ENCODE data around the gene SYT13.
A peak's percentile ranks its signal among the peaks of the same experiment; 100 is the strongest.
"Not testable (repeated sequence)": the region's sequence is repeated elsewhere in the genome, so short reads cannot be mapped to it uniquely, and the experiment has no call there.

The SYT13 gene

DNA sequence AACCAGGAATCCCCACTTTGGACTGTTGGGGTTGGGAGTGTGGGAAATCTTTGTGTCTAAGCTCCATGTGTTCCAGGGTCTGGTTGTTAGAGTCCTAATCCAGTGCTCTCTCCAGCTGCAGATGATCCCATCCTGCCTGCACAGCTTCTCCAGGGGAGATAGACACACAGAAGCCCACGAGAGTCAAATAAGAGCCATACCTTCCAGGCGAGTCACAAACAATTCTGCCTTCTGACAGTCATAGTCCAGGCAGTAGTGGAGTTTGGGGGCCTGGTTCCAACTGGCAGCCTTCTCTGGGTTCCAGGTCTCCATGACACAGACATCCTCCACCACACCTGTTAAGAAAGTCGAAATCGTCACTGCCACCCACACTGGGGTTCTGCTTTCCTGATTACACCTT is 32.1 kb downstream of the SYT13 start:
- in situ Hi-C loops (cut with HindIII; ENCODE audit: low sequenced_read_pairs): no loop called here
- H3K4me3 ChIP-seq (ENCODE audit: low read depth, low read length): no peak overlapping the region
- DNase-seq (ENCODE audit: low read depth): no peak
- TF ChIP-seq, protein P1, sequence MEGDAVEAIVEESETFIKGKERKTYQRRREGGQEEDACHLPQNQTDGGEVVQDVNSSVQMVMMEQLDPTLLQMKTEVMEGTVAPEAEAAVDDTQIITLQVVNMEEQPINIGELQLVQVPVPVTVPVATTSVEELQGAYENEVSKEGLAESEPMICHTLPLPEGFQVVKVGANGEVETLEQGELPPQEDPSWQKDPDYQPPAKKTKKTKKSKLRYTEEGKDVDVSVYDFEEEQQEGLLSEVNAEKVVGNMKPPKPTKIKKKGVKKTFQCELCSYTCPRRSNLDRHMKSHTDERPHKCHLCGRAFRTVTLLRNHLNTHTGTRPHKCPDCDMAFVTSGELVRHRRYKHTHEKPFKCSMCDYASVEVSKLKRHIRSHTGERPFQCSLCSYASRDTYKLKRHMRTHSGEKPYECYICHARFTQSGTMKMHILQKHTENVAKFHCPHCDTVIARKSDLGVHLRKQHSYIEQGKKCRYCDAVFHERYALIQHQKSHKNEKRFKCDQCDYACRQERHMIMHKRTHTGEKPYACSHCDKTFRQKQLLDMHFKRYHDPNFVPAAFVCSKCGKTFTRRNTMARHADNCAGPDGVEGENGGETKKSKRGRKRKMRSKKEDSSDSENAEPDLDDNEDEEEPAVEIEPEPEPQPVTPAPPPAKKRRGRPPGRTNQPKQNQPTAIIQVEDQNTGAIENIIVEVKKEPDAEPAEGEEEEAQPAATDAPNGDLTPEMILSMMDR (IDR thresholded peaks at IDR 0.05; ENCODE audit: low read depth, low read length, missing control alignments): no peak

DNA sequence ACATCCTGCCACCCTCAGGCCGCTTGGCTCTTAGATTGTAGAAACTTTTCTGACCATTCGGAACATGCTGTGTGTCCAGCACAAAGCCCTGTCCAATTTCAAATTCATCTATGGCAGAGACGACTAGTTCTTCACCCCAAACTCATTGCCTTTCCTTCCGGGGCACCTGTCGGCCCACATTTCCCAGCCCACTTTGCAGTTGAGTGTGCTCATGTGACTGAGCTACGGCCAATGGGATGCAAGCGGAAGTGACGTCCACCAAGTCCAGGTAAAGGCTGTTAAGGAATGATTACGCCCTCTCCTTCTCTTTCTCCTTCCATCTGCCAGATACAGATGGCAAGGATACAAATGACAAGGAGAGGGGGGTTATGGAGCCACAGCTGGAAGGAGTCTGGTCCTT is 32.5 kb downstream of the SYT13 start:
- no peak for DNase-seq (ENCODE audit: low read depth)
- in situ Hi-C loops (cut with HindIII; ENCODE audit: low sequenced_read_pairs): no loop called here
- H3K4me3 ChIP-seq (ENCODE audit: low read depth, low read length): no peak overlapping the region
- TF ChIP-seq, protein P1 (IDR thresholded peaks at IDR 0.05; ENCODE audit: low read depth, low read length, missing control alignments): no peak

DNA sequence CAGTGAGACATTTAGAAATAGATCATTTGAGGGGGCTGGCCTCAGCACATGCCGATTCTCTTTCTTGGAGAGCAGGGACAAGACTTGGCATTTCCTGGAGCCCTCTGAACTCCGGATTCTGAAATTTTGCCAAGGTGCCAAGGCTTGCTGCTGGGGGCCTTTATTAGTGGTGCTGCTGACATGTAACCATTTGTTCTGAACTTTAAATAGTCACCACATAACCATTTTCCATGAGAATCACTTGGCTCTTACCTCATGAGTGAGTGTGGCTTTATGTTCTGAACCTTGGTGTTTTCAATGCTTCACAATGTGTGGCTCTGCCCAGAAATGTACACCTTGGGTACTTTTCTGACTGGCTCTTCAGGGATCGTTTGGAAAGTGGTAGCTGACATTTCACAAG is 33.3 kb downstream of the SYT13 start:
- no peak for DNase-seq (ENCODE audit: low read depth)
- TF ChIP-seq, protein P1 (IDR thresholded peaks at IDR 0.05; ENCODE audit: low read depth, low read length, missing control alignments): no peak

DNA sequence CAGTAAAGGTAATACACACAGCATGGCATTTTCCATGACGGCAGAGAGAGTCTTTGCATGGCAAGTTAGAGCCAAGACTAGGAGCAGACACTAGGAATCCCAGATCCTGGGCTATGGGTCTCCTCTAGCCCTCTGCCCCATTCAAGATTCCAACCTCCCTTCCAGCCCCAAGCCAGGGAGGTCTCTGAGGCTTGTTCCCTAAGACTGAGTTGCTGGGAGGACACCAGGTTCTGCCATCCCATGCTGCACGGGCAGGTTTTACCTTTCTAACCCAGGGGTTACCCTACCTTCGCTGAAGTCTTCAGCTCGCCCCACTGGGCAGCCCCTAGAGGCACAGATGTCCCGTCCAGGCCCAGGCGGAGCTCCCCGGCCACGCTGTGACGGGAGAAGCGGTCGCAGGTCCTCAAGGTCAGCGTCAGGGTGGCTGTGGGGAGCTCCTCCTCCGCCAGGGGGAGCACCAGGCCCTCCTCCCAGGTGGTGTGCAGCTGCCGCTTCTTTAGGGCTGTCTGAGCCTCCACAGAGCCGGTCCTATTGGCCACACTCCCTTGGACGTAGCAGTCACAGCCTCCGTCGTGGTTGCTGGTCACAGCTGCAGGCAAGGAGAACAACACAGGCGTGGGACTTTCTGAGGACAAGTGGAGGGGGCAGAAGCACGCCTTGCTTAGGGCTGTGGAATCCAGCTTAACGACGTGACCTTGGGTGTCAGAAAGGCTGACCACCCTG is 33.8 kb downstream of the SYT13 start:
- DNase-seq (ENCODE audit: low read depth): no peak

More for the DNA sequence above, 33.3 kb downstream of the SYT13 start:
- no peak overlapping the region for H3K4me3 ChIP-seq (ENCODE audit: low read depth, low read length)
- in situ Hi-C loops (cut with HindIII; ENCODE audit: low sequenced_read_pairs): no loop called here

DNA sequence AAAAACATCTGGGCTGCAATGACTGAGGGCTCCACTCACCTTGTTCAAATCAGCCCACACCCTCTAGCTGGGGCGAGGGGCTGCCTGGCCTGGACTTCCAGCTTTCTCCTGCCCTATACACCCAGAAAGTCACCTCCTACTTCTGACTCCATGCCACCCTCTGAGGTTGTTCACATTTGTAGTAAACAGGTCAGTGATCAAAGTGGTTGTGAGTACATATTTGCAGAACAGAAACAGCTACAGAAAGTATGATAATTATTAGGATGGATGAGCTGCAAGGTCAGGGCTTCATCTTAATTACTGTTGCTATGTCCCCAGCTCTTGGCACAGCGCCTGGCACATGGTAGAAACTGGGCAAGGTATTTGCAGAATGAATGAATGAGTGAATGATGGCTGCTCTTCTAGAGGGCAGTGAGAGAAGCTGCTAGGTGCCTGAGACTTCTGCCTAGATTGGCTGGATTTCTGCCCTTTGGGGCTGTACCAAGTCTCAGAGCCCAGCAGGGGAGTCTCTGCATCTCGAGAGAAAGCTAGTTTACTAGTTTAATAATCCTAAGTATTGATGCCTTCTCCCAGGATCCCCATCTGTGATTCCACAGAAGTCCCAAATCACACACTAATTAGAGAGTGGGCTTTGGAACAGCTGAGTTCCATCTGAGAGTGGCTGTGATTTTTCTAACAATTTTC is 36.0 kb downstream of the SYT13 start:
- H3K4me3 ChIP-seq (ENCODE audit: low read depth, low read length): no peak overlapping the region
- TF ChIP-seq, protein P1 (IDR thresholded peaks at IDR 0.05; ENCODE audit: low read depth, low read length, missing control alignments): no peak
- in situ Hi-C loops (cut with HindIII; ENCODE audit: low sequenced_read_pairs): no loop called here
- no peak for DNase-seq (ENCODE audit: low read depth)

More for the DNA sequence above, 33.8 kb downstream of the SYT13 start:
- H3K4me3 ChIP-seq (ENCODE audit: low read depth, low read length): no peak overlapping the region
- TF ChIP-seq, protein P1 (IDR thresholded peaks at IDR 0.05; ENCODE audit: low read depth, low read length, missing control alignments): peak; percentile 56
- in situ Hi-C loops (cut with HindIII; ENCODE audit: low sequenced_read_pairs): no loop called here

DNA sequence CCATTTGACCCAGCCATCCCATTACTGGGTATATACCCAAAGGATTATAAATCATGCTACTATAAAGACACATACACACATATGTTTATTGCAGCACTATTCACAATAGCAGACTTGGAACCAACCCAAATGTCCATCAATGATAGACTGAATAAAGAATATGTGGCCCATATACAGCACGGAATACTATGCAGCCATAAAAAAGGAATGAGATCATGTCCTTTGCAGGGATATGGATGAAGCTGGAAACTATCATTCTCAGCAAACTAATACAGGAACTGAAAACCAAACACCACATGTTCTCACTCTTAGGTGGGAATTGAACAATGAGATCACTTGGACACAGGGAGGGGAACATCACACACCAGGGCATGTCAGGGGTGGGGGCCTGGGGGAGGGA is 36.8 kb downstream of the SYT13 start:
- in situ Hi-C loops (cut with HindIII; ENCODE audit: low sequenced_read_pairs); DNase-seq (ENCODE audit: low read depth); H3K4me3 ChIP-seq (ENCODE audit: low read depth, low read length): not testable (repeated sequence)

DNA sequence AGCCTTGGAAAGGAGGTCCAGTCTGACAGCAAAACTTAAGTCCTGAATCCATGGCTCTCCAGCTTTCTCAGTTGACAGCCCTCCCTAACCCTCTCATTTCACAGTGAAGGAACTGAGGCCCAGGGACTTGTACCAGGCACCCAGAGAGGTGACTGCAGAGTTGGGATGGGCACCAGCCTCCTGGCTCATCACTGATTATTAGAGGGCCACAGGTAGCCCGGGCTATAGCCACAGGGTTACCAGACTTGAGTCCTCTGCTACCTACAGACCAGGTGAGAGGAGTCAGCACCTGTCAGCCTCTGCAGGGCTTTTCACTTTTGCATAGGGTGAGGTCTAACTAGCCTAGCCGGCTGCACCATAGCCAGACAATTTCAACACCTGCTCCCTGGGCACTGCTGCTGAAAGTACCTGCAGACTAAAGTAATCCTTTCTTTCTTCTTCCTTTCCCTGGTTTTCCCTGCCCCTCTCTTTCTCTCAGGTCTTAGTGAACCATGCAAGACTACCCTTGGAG is 37.6 kb downstream of the SYT13 start:
- TF ChIP-seq, protein P1 (IDR thresholded peaks at IDR 0.05; ENCODE audit: low read depth, low read length, missing control alignments): no peak
- in situ Hi-C loops (cut with HindIII; ENCODE audit: low sequenced_read_pairs): no loop called here
- no peak overlapping the region for H3K4me3 ChIP-seq (ENCODE audit: low read depth, low read length)
- no peak for DNase-seq (ENCODE audit: low read depth)
